ENCODE data around the gene IRF2BP1. TPM values are rescaled to one million over a fixed set of nuclear protein-coding genes. Genes with fewer than 3 reads are reported as not detected.

Gene IRF2BP1
- total RNA-seq, 1 donor from 2014 or later: 33.8 TPM

DNA sequence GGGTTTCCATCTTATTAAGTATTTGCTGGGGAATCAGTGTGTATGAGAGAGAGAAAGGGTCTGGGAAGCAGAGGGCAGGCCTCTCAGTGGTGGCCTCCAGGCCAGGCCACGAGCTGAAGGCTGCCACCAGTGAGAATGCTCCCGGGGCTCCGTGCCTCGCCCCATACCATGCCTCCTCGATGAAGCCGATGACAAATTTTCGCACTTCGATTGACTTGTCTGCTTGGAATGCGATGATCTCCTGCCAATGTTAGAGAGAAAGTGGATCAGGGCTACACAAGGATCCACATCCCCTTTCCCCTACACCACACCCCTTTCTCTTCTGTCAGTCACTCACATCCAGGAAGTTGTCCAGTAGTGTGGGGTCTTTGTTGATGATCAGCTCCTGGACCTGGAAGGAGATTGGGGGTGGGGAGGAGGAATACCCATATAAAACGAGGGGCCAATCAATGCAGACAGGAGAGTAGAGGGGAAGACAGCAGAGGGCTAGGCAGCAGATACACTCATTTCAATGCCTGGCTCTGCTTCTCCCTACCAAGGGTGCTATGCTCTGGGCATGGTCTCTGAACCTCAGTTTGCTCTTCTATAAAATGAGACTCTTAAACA is 33.7 kb downstream of the IRF2BP1 start:
- no peak for DNase-seq (ENCODE audit: low spot score in 2 of 2, unreplicated experiment in 2 of 2)
- Mint-ChIP-seq H3K27ac (no peak overlapping the region), H3K9me3 (no peaks in the 10 kb centered on the region), H3K4me1 (no peaks in the 10 kb centered on the region), H3K4me3 (no peak overlapping the region), H3K27me3 (ENCODE audit: low read depth) (no peaks in the 10 kb centered on the region), H3K36me3 (peaks cover 34% of the 10 kb centered on the region)
- TF ChIP-seq, protein P1, sequence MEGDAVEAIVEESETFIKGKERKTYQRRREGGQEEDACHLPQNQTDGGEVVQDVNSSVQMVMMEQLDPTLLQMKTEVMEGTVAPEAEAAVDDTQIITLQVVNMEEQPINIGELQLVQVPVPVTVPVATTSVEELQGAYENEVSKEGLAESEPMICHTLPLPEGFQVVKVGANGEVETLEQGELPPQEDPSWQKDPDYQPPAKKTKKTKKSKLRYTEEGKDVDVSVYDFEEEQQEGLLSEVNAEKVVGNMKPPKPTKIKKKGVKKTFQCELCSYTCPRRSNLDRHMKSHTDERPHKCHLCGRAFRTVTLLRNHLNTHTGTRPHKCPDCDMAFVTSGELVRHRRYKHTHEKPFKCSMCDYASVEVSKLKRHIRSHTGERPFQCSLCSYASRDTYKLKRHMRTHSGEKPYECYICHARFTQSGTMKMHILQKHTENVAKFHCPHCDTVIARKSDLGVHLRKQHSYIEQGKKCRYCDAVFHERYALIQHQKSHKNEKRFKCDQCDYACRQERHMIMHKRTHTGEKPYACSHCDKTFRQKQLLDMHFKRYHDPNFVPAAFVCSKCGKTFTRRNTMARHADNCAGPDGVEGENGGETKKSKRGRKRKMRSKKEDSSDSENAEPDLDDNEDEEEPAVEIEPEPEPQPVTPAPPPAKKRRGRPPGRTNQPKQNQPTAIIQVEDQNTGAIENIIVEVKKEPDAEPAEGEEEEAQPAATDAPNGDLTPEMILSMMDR (IDR thresholded peaks at IDR 0.05; ENCODE audit: unreplicated experiment): no peak

DNA sequence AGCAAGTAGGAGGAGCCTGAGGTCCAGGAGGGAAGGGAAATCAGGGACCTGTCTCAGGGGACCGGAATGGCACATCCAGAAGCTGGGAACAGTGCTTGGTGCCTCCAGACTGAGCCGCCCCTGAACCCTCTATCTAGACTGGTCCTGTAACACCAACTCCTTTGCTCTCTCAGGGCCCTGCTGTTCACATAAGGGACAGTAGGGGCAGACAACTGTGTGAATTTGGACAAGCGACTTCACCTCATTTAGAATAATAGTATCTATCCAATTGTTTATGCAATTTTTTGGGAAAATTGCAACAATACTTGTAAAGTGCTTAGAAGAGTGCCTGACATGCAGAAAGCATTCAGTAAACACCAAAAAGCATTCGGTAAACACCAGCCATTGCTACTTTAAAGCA is 37.0 kb downstream of the IRF2BP1 start:
- no peaks in the 10 kb centered on the region for H3K27me3 Mint-ChIP-seq (ENCODE audit: low read depth)

DNA sequence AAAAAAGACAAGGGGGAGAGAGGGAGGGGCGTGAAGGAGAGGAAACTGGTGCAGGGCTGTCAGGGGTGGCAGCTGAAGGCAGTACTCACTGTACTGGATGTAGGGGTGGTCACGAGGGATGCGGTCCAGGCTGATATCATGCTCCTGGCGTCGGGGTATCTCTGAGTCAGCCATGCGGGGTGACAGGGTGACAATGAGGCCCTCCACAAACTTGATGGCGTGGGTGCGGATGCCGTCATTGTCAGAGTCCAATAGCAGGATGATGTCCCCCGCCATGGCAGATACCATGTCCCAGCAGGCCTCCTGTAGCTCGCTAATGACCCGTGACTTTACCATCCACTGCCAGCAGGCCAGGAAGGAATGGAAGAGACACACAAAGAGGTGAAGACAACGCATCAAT is 38.3 kb downstream of the IRF2BP1 start:
- TF ChIP-seq, protein P1 (IDR thresholded peaks at IDR 0.05; ENCODE audit: unreplicated experiment): no peak
- peaks cover 51% of the 10 kb centered on the region for H3K36me3 Mint-ChIP-seq

More for the DNA sequence above, 37.0 kb downstream of the IRF2BP1 start:
- Mint-ChIP-seq H3K36me3 (peaks cover 44% of the 10 kb centered on the region), H3K27ac (no peak overlapping the region), H3K4me1 (no peaks in the 10 kb centered on the region), H3K4me3 (no peak overlapping the region), H3K9me3 (no peaks in the 10 kb centered on the region)
- DNase-seq (ENCODE audit: low spot score in 2 of 2, unreplicated experiment in 2 of 2): no peak
- TF ChIP-seq, protein P1 (IDR thresholded peaks at IDR 0.05; ENCODE audit: unreplicated experiment): peak; percentile 17

DNA sequence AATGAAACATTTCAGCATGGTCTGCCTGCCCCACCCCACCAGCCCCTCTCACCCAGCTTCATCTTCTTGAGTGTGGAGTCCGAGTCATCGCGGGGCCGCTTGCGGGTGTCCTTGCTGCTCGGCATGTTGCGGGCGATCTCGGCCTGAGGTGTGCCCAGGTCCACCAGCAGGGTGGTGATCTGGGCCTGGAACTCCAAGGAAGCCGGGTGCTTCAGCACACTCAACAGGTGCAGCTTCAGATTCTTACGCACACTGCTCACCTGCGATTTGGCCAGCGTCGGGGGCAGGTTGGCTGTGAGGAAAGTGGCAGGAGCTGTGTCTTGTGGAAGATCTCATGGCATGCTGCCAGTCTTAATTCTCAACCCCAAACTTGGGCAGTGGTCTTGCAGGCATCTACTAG is 43.7 kb downstream of the IRF2BP1 start:
- no peak for DNase-seq (ENCODE audit: low spot score in 2 of 2, unreplicated experiment in 2 of 2)
- Mint-ChIP-seq H3K4me1 (no peaks in the 10 kb centered on the region), H3K9me3 (no peaks in the 10 kb centered on the region), H3K27me3 (ENCODE audit: low read depth) (no peaks in the 10 kb centered on the region), H3K27ac (no peak overlapping the region), H3K36me3 (peaks cover 63% of the 10 kb centered on the region), H3K4me3 (no peak overlapping the region)
- TF ChIP-seq, protein P1 (IDR thresholded peaks at IDR 0.05; ENCODE audit: unreplicated experiment): no peak

More for the DNA sequence above, 38.3 kb downstream of the IRF2BP1 start:
- DNase-seq (ENCODE audit: low spot score in 2 of 2, unreplicated experiment in 2 of 2): no peak
- H3K4me1 Mint-ChIP-seq: no peaks in the 10 kb centered on the region
- H3K27me3 Mint-ChIP-seq (ENCODE audit: low read depth): no peaks in the 10 kb centered on the region
- no peaks in the 10 kb centered on the region for H3K9me3 Mint-ChIP-seq
- no peak overlapping the region for H3K27ac Mint-ChIP-seq
- H3K4me3 Mint-ChIP-seq: no peak overlapping the region

DNA sequence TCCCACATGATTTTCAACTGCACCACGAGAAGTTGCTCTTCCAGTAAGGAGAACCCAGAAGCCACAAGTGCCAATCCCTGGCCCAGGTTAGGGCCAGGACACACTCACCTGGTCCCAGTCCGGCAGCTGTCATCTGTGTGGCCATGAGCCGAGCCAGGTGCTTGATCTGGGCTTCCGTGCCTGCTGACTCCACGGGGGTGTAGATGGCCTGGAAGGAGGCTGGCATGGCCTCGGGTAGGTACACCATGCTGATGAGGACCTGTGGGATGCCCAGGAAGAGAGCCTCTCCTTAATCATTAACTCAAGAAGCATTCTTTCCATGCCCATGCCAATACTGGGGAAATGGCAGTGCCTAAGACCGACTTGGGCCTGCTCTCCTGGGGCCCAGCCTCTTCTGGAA is 51.0 kb downstream of the IRF2BP1 start:
- Mint-ChIP-seq H3K4me1 (no peaks in the 10 kb centered on the region), H3K27ac (no peak overlapping the region), H3K36me3 (peaks cover 51% of the 10 kb centered on the region), H3K9me3 (no peaks in the 10 kb centered on the region), H3K4me3 (no peak overlapping the region), H3K27me3 (ENCODE audit: low read depth) (no peaks in the 10 kb centered on the region)
- TF ChIP-seq, protein P1 (IDR thresholded peaks at IDR 0.05; ENCODE audit: unreplicated experiment): no peak
- DNase-seq (ENCODE audit: low spot score in 2 of 2, unreplicated experiment in 2 of 2): no peak

Other genes with a start within 250 kb of the IRF2BP1 start
- 33.8 to 36.9 TPM (median 34.2 TPM) in 3 replicates for gene EML2, start 246.7 kb downstream of the IRF2BP1 start, total RNA-seq
- gene GIPR, start 217.9 kb downstream of the IRF2BP1 start, total RNA-seq: 3.6 to 5.1 TPM (median 4.1 TPM) in 3 replicates
- gene SNRPD2, start 194.2 kb downstream of the IRF2BP1 start, total RNA-seq: 440 to 462 TPM (median 461 TPM) in 3 replicates
- 8.0 to 10.6 TPM (median 9.1 TPM) in 3 replicates for gene QPCTL, start 193.5 kb downstream of the IRF2BP1 start, total RNA-seq
- gene FBXO46, start 155.2 kb downstream of the IRF2BP1 start, total RNA-seq: 30.6 to 37.3 TPM (median 36.6 TPM) in 3 replicates
- gene MEIOSIN, start 152.7 kb downstream of the IRF2BP1 start, total RNA-seq: not detected in 3 replicates
- 44.3 to 50.3 TPM (median 47.3 TPM) in 3 replicates for gene SIX5, start 116.9 kb downstream of the IRF2BP1 start, total RNA-seq
- 126 to 130 TPM (median 127 TPM) in 3 replicates for gene DMPK, start 103.7 kb downstream of the IRF2BP1 start, total RNA-seq
- 109 to 120 TPM (median 116 TPM) in 3 replicates for gene DMWD, start 93.3 kb downstream of the IRF2BP1 start, total RNA-seq
- 0.44 to 0.56 TPM (median 0.50 TPM) in 3 replicates for gene RSPH6A, start 70.8 kb downstream of the IRF2BP1 start, total RNA-seq
- 89.3 to 93.4 TPM (median 92.6 TPM) in 3 replicates for gene SYMPK, start 23.0 kb downstream of the IRF2BP1 start, total RNA-seq
- gene FOXA3, start 21.8 kb downstream of the IRF2BP1 start, total RNA-seq: not detected in 3 replicates
- 10.4 to 11.5 TPM (median 10.9 TPM) in 3 replicates for gene MYPOP, start 16.5 kb upstream of the IRF2BP1 start, total RNA-seq
- not detected in 3 replicates for gene NANOS2, start 28.6 kb upstream of the IRF2BP1 start, total RNA-seq
- 0.51 to 1.2 TPM (median 0.67 TPM) in 3 replicates for gene NOVA2, start 87.7 kb upstream of the IRF2BP1 start, total RNA-seq
- 21.5 to 24.9 TPM (median 22.3 TPM) in 3 replicates for gene CCDC61, start 109.3 kb upstream of the IRF2BP1 start, total RNA-seq
- gene PGLYRP1, start 136.9 kb upstream of the IRF2BP1 start, total RNA-seq: not detected in 3 replicates
- gene IGFL4, start 154.9 kb upstream of the IRF2BP1 start, total RNA-seq: 1.8 to 2.8 TPM (median 2.4 TPM) in 3 replicates
- gene IGFL3, start 238.5 kb upstream of the IRF2BP1 start, total RNA-seq: not detected in 3 replicates